ENCODE data around the gene ATG7.
"Not testable (repeated sequence)": the region's sequence is repeated elsewhere in the genome, so short reads cannot be mapped to it uniquely, and the experiment has no call there.

The ATG7 gene

DNA sequence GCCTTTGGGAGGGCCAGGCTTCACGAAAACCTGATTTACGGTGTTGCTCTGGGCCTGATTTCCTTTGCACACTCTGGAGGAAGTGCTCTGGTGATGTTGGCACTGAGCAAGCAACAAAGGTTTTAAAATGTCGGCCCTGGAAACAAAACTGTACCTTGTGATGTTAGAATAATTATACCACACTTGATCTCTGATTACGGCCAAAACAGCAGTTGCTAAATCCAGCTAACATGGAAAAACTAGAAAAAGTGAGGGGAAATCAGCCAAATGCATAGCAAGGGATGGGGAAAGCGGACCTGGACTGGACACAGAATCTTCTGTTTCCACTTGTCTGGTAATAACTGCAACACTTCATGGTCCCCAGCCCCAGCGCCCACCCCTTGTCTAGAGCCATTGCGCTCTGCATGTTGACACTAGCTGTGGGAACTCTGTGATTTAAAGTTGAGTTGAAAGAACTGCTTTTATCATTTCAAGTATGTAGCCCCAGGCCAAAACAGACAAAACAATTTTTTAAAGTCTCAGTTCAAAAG, 251.4 kb downstream of the ATG7 start:
- DNase-seq, result no peak
- H3K27ac ChIP-seq, result no peak overlapping the region

GRCh38 chr3:11526121-11526520, 253.9 kb downstream of the ATG7 start:
- H3K36me3 ChIP-seq; H3K4me3 ChIP-seq (ENCODE audit: low read depth, low read length): not testable (repeated sequence)

More for the DNA sequence above, 251.4 kb downstream of the ATG7 start:
- no peaks in the 10 kb centered on the region for H3K9me3 ChIP-seq (ENCODE audit: severe bottlenecking)
- no peak for TF ChIP-seq CTCF (IDR thresholded peaks at IDR 0.05; ENCODE audit: low read depth, low read length)
- H3K36me3 ChIP-seq, result no peaks in the 10 kb centered on the region; the same call in 1 of the 2 replicates
- H3K4me3 ChIP-seq (ENCODE audit: low read depth, low read length), result no peak overlapping the region
- no peaks in the 10 kb centered on the region for H3K27me3 ChIP-seq (ENCODE audit: insufficient read depth, low read depth, severe bottlenecking)

DNA sequence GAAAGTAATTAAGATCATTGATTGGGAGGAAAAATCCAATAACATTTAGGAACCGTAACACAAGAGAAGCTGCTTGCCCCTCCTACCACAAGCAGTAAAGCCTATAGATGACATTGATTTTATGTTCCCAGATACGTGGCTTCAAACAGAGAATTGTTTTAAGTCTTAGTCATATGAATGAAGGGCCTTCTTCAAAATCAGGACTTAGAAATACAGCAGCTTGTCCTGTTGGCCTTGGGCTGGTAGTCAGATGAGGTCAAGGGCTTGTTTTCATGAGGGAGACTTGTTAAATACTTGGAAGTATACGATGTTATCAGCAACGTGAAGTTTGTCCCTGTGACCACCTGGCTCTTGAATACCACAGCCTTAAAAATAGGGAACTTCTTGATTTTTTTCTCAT, 257.1 kb downstream of the ATG7 start:
- Histone ChIP-seq H3K27me3 (ENCODE audit: insufficient read depth, low read depth, severe bottlenecking) (no peaks in the 10 kb centered on the region), H3K27ac (no peak overlapping the region), H3K36me3 (no peaks in the 10 kb centered on the region; the same call in 1 of the 2 replicates), H3K9me3 (ENCODE audit: severe bottlenecking) (no peaks in the 10 kb centered on the region), H3K4me3 (ENCODE audit: low read depth, low read length) (no peak overlapping the region)
- TF ChIP-seq CTCF (IDR thresholded peaks at IDR 0.05; ENCODE audit: low read depth, low read length), result no peak
- no peak for DNase-seq

More at GRCh38 chr3:11526121-11526520, 253.9 kb downstream of the ATG7 start:
- DNase-seq; H3K27me3 ChIP-seq (ENCODE audit: insufficient read depth, low read depth, severe bottlenecking); H3K27ac ChIP-seq; H3K9me3 ChIP-seq (ENCODE audit: severe bottlenecking): not testable (repeated sequence)

DNA sequence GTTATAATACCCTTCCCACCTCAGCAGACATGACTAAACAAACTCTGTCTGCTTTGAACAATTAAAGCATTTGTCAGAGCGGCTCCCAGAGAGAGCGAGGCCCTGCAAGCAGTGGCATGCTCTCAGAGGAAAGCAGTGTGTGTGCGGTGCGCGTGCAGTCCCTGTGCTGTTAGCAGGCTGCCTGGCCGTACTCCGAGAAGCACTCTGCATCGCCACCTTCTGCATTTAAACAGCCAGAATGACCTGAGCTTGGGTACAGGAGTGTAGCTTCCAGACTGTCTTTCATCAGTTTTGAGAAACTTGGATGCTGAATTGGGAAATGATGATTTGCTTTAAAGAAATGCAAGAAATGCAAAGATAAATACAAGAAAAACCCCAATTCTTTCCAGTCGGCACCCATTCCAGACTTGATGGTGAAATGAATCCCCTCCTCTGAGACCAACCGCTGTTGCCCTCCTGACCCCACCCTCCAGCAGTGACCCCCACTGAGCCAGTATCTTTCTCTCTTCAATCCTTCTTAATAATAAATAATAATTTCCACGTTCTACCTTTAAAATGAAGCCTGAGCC, 258.0 kb downstream of the ATG7 start:
- no peak overlapping the region for H3K27ac ChIP-seq
- no peak for DNase-seq
- H3K36me3 ChIP-seq, result no peaks in the 10 kb centered on the region; the same call in 1 of the 2 replicates

DNA sequence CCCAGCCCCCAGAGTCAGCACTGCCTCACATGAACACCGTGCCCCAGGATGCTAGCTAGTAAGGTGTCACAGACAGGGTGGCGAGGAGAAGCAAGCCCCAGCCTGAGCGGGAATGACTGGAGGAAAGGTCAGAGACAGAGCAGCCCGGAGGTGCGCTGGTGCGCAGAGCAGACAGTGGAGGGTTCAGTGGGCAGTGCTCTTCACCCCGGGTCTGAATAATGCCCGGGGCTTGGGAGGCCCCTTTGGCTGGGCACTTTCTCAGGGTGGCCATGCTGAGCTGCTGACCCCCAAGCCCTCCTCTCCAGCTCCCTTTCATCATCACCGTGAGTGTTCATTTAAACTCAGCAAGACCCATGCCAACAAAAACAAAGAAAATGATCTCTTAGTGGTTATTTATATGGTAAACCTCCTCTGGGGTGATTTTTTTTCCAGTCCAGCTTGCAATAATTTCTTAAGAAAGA, 260.8 kb downstream of the ATG7 start:
- Histone ChIP-seq H3K4me3 (ENCODE audit: low read depth, low read length) (no peak overlapping the region), H3K27ac (no peak overlapping the region), H3K36me3 (no peaks in the 10 kb centered on the region; the same call in 1 of the 2 replicates), H3K27me3 (ENCODE audit: insufficient read depth, low read depth, severe bottlenecking) (no peaks in the 10 kb centered on the region), H3K9me3 (ENCODE audit: severe bottlenecking) (no peaks in the 10 kb centered on the region)
- no peak for DNase-seq
- no peak for TF ChIP-seq CTCF (IDR thresholded peaks at IDR 0.05; ENCODE audit: low read depth, low read length)

More for the DNA sequence above, 258.0 kb downstream of the ATG7 start:
- TF ChIP-seq CTCF (IDR thresholded peaks at IDR 0.05; ENCODE audit: low read depth, low read length), result 0 out of 2 replicates have a peak, but pooled peaks have one; percentile 14
- H3K4me3 ChIP-seq (ENCODE audit: low read depth, low read length), result no peak overlapping the region
- no peaks in the 10 kb centered on the region for H3K9me3 ChIP-seq (ENCODE audit: severe bottlenecking)
- no peaks in the 10 kb centered on the region for H3K27me3 ChIP-seq (ENCODE audit: insufficient read depth, low read depth, severe bottlenecking)

GRCh38 chr3:11534011-11534792, 262.0 kb downstream of the ATG7 start:
- H3K27ac ChIP-seq, result no peak overlapping the region
- H3K27me3 ChIP-seq (ENCODE audit: insufficient read depth, low read depth, severe bottlenecking), result no peaks in the 10 kb centered on the region
- no peaks in the 10 kb centered on the region for H3K36me3 ChIP-seq
- no peaks in the 10 kb centered on the region for H3K9me3 ChIP-seq (ENCODE audit: severe bottlenecking)
- no peak for DNase-seq
- no peak overlapping the region for H3K4me3 ChIP-seq (ENCODE audit: low read depth, low read length)
- TF ChIP-seq CTCF (IDR thresholded peaks at IDR 0.05; ENCODE audit: low read depth, low read length), result no peak
